Measurements from ENCODE around the gene NKAPD1. TPM values are rescaled to one million over a fixed set of nuclear protein-coding genes. Genes with fewer than 3 reads are reported as not detected.
A peak's percentile ranks its signal among the peaks of the same experiment; 100 is the strongest.

NKAPD1 gene
- total and polyA plus RNA-seq, 7 donors, result 8.5 to 21.6 (median 9.9) TPM

DNA sequence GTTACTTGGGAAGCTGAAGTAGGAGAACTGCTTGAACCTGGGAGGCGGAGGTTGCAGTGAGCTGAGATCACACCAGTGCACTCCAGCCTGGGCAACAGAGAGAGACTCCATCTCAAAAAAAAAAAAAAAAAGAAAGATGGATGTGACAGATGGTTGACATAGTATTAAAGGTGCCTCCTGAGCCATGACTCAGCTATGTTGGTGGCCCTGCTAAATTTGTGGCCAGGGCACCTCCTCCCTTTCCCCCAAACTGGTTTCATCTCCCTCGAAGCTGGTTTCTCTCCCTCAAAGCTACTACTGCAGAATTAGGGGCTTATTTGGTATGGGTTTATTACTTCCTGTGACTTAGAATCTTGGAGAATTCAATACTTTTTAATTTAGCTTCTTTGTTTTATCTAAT lies 44.1 kb downstream of the NKAPD1 start:
- peaks cover 0 to 3% of the 10 kb centered on the region in 2 donors for H3K36me3 ChIP-seq (ENCODE audit: insufficient read depth in 1 of 2, low read depth in 1 of 2)
- H3K27me3 ChIP-seq (ENCODE audit: insufficient read depth in 3 of 3, low read length in 2 of 3), result no peaks in the 10 kb centered on the region
- peak overlapping the region; percentile 27 for H3K27ac ChIP-seq
- intact Hi-C loops (cut with DNase I), result no loop called here
- 69 to 91% (median 79%) methylated on average over 2 of the region's 2 CpGs for WGBS, 3 donors
- H3K4me3 ChIP-seq, result no peak overlapping the region
- peaks cover 24% of the 10 kb centered on the region for H3K4me1 ChIP-seq
- no peaks in the 10 kb centered on the region for H3K9me3 ChIP-seq
- ATAC-seq (peak in 3 of 4 donors; percentile 50 to 60 (median 58)), DNase-seq (no peak)
- TF ChIP-seq, protein P1, sequence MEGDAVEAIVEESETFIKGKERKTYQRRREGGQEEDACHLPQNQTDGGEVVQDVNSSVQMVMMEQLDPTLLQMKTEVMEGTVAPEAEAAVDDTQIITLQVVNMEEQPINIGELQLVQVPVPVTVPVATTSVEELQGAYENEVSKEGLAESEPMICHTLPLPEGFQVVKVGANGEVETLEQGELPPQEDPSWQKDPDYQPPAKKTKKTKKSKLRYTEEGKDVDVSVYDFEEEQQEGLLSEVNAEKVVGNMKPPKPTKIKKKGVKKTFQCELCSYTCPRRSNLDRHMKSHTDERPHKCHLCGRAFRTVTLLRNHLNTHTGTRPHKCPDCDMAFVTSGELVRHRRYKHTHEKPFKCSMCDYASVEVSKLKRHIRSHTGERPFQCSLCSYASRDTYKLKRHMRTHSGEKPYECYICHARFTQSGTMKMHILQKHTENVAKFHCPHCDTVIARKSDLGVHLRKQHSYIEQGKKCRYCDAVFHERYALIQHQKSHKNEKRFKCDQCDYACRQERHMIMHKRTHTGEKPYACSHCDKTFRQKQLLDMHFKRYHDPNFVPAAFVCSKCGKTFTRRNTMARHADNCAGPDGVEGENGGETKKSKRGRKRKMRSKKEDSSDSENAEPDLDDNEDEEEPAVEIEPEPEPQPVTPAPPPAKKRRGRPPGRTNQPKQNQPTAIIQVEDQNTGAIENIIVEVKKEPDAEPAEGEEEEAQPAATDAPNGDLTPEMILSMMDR (IDR thresholded peaks at IDR 0.05), result no peak

DNA sequence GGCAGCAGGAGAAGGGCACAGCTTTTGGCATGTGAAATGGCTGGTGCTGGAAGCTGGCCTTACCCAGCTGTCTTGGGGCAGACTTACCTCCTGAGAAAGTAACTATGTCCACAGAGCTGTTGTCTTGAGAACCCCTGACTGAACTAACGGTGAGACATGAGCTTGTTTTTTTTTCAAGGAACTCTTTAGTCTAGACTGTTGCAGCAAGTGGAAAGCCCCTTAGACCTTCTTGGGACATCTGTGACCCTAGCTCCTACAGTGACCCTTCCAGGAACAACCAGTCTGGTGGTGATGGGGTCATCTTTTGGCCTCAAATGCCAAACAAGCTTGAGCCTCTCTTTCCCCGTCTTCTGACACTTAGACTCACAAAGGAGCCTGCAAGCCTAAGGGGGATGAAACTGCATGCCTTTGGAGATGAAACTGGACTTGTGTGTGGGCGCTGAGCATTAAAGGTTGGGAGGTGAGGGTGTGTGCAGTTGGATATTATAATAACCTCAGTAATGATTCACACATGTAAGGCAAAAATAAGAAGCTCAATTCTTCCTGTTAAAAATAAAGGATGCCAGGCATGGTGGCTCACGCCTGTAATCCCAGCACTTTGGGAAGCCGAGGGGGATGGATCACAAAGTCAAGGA lies 48.0 kb downstream of the NKAPD1 start:
- Histone ChIP-seq H3K36me3 (ENCODE audit: insufficient read depth in 1 of 2, low read depth in 1 of 2) (peaks cover 0 to 3% of the 10 kb centered on the region in 2 donors), H3K27ac (no peak overlapping the region), H3K4me1 (peaks cover 16% of the 10 kb centered on the region), H3K27me3 (ENCODE audit: insufficient read depth in 3 of 3, low read length in 2 of 3) (no peaks in the 10 kb centered on the region), H3K9me3 (no peaks in the 10 kb centered on the region), H3K4me3 (no peak overlapping the region)
- ATAC-seq (no peak), DNase-seq (no peak)
- WGBS, 3 donors, result 94 to 99% (median 96%) methylated on average over 5 of the region's 5 CpGs
- intact Hi-C loops (cut with DNase I), result loop anchor here in 1 of 2 donors (5.0 to 10.0 kb wide), 2 partner anchors 40 to 163 kb away; partner anchors contain the start of gene IL18
- TF ChIP-seq, protein P1 (IDR thresholded peaks at IDR 0.05), result no peak

DNA sequence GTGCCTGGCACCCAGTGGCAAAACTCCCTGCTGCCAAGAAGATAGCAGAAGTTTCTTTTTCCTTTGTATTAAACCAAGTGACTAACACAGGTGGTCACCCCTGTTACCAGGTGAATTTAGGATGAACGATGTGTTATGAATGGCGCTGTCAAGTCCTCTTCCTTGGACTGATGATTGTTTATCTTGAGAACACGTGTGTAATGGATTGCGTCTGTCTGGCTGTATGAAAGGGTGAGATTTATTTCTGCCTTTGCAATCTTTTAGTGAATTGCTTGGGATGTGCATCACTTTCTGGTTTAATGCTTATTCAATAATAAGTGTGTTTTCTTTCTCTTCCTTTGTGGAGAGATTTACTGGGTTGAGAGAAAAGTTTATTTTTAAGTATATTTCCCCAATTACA lies 49.0 kb downstream of the NKAPD1 start:
- DNase-seq, result no peak
- no peak for ATAC-seq
- H3K27ac ChIP-seq, result no peak overlapping the region
- no peak overlapping the region for H3K4me3 ChIP-seq
- H3K9me3 ChIP-seq, result no peaks in the 10 kb centered on the region
- TF ChIP-seq, protein P1 (IDR thresholded peaks at IDR 0.05), result no peak
- no peaks in the 10 kb centered on the region for H3K27me3 ChIP-seq (ENCODE audit: insufficient read depth in 3 of 3, low read length in 2 of 3)
- H3K36me3 ChIP-seq (ENCODE audit: insufficient read depth in 1 of 2, low read depth in 1 of 2), result peaks cover 0 to 3% of the 10 kb centered on the region in 2 donors
- intact Hi-C loops (cut with DNase I), result loop anchor here in 1 of 2 donors (5.0 to 10.0 kb wide), 2 partner anchors 39 to 162 kb away; partner anchors contain the start of gene IL18
- 82 to 89% (median 86%) methylated on average over 4 of the region's 4 CpGs for WGBS, 3 donors
- peaks cover 12% of the 10 kb centered on the region for H3K4me1 ChIP-seq

DNA sequence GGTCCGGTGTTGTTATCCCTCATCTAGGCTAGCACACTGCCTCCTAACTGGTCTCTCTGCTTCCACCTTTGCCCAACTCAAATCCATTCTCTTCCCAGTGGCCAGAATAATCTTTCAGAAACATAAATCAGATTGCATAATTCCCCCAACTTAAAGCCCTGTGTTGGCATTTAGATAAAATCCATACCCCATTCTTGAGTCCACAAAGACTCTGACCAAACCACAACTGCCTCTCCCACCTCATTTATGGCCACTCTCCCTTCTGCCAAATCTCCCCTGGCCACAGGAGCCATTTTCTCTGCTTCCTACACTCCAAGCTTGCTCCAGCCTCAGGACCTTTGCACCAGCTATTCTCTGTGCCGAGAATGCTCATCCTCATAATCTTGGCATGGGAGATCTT lies 53.0 kb downstream of the NKAPD1 start:
- intact Hi-C loops (cut with DNase I), result loop anchor here in 1 of 2 donors (10.0 kb wide), 1 partner anchor 158 kb away; no protein-coding TSS in a partner anchor
- 89 to 98% (median 94%) methylated on average over 2 of the region's 2 CpGs for WGBS, 3 donors
- TF ChIP-seq, protein P1 (IDR thresholded peaks at IDR 0.05), result no peak
- no peak overlapping the region for H3K27ac ChIP-seq
- H3K9me3 ChIP-seq, result no peaks in the 10 kb centered on the region
- peaks cover 10% of the 10 kb centered on the region for H3K4me1 ChIP-seq
- H3K36me3 ChIP-seq (ENCODE audit: insufficient read depth in 1 of 2, low read depth in 1 of 2), result no peaks in the 10 kb centered on the region
- no peak overlapping the region for H3K4me3 ChIP-seq
- DNase-seq (no peak), ATAC-seq (no peak)
- no peaks in the 10 kb centered on the region for H3K27me3 ChIP-seq (ENCODE audit: insufficient read depth in 3 of 3, low read length in 2 of 3)
